ENCODE measurements around the gene DTX1. TPM values are rescaled to one million over a fixed set of nuclear protein-coding genes. Genes with fewer than 3 reads are reported as not detected.

DTX1 gene
- total RNA-seq, 1 experiment from 2014 or later = 0.44 TPM

- no peak for ATAC-seq
- POLR2A ChIA-PET = interaction anchor here (0.5 kb wide), 1 partner anchor 137 kb away, joined by 3 read pairs; no protein-coding TSS in a partner anchor
- DNase-seq (ENCODE audit: low read depth, low spot score) = no peak
- Histone ChIP-seq H3K27ac (ENCODE audit: low read length) (no peak overlapping the region), H3K4me3 (ENCODE audit: low read depth in 2 of 2, low read length in 2 of 2) (no peak overlapping the region), H3K27me3 (ENCODE audit: control insufficient read depth, insufficient read depth, low read length) (no peaks in the 10 kb centered on the region), H3K9me3 (ENCODE audit: control insufficient read depth, insufficient read depth, low read depth, low read length) (no peaks in the 10 kb centered on the region), H3K36me3 (ENCODE audit: control insufficient read depth, insufficient read depth, low read length) (no peaks in the 10 kb centered on the region), H3K4me1 (ENCODE audit: control insufficient read depth, insufficient read depth, low read length) (peaks cover 11% of the 10 kb centered on the region)
- intact Hi-C loops (cut with micrococcal nuclease; ENCODE audit: unreplicated experiment) = no loop called here
- TF ChIP-seq TCF7L2 (IDR thresholded peaks at IDR 0.05; ENCODE audit: low read depth, low read length) = no peak
- TF ChIP-seq, protein P1, sequence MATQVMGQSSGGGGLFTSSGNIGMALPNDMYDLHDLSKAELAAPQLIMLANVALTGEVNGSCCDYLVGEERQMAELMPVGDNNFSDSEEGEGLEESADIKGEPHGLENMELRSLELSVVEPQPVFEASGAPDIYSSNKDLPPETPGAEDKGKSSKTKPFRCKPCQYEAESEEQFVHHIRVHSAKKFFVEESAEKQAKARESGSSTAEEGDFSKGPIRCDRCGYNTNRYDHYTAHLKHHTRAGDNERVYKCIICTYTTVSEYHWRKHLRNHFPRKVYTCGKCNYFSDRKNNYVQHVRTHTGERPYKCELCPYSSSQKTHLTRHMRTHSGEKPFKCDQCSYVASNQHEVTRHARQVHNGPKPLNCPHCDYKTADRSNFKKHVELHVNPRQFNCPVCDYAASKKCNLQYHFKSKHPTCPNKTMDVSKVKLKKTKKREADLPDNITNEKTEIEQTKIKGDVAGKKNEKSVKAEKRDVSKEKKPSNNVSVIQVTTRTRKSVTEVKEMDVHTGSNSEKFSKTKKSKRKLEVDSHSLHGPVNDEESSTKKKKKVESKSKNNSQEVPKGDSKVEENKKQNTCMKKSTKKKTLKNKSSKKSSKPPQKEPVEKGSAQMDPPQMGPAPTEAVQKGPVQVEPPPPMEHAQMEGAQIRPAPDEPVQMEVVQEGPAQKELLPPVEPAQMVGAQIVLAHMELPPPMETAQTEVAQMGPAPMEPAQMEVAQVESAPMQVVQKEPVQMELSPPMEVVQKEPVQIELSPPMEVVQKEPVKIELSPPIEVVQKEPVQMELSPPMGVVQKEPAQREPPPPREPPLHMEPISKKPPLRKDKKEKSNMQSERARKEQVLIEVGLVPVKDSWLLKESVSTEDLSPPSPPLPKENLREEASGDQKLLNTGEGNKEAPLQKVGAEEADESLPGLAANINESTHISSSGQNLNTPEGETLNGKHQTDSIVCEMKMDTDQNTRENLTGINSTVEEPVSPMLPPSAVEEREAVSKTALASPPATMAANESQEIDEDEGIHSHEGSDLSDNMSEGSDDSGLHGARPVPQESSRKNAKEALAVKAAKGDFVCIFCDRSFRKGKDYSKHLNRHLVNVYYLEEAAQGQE (IDR thresholded peaks at IDR 0.05; ENCODE audit: insufficient read depth in 1 of 2, low read depth in 2 of 2, low read length in 1 of 2) = no peak
- no peak for TF ChIP-seq POLR2AphosphoS5 (IDR thresholded peaks at IDR 0.05; ENCODE audit: low read depth, low read length)
- TF ChIP-seq SIN3A (IDR thresholded peaks at IDR 0.05; ENCODE audit: borderline replicate concordance, insufficient read depth, low read depth, low read length) = no peak
- TF ChIP-seq, protein P2, sequence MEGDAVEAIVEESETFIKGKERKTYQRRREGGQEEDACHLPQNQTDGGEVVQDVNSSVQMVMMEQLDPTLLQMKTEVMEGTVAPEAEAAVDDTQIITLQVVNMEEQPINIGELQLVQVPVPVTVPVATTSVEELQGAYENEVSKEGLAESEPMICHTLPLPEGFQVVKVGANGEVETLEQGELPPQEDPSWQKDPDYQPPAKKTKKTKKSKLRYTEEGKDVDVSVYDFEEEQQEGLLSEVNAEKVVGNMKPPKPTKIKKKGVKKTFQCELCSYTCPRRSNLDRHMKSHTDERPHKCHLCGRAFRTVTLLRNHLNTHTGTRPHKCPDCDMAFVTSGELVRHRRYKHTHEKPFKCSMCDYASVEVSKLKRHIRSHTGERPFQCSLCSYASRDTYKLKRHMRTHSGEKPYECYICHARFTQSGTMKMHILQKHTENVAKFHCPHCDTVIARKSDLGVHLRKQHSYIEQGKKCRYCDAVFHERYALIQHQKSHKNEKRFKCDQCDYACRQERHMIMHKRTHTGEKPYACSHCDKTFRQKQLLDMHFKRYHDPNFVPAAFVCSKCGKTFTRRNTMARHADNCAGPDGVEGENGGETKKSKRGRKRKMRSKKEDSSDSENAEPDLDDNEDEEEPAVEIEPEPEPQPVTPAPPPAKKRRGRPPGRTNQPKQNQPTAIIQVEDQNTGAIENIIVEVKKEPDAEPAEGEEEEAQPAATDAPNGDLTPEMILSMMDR (IDR thresholded peaks at IDR 0.05) = no peak
- in situ Hi-C loops (cut with HindIII; ENCODE audit: low pct_unique_long_range_greater_than_20kb, low sequenced_read_pairs) = no loop called here
- CTCF ChIA-PET = no interaction called here
- BruUV-seq (replicated peaks) = no TSS peak
These were observed 86.4 kb downstream of the DTX1 start for GRCh38 chr12:113142886-113143332.

DNA sequence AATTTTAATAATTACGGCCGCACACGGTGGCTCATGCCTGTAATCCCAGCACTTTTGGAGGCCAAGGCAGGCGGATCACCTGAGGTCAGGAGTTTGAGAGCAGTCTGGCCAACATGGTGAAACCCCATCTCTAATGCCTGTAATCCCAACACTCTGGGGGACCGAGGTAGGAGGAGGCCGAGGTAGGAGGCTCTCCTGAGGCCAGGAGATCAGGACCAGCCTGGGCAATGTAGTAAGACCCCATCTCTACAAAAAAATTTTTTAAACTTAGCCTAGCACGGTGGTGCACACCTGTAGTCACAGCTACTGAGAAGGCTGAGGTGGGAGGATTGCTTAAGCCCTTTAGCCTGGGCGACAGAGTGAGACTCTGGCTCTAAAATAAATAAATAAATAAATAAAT, 87.4 kb downstream of the DTX1 start:
- TF ChIP-seq POLR2AphosphoS5 (IDR thresholded peaks at IDR 0.05; ENCODE audit: low read depth, low read length) (no peak), TCF7L2 (IDR thresholded peaks at IDR 0.05; ENCODE audit: low read depth, low read length) (no peak), SIN3A (IDR thresholded peaks at IDR 0.05; ENCODE audit: borderline replicate concordance, insufficient read depth, low read depth, low read length) (no peak)
- TF ChIP-seq, protein P2 (IDR thresholded peaks at IDR 0.05) = no peak
- TF ChIP-seq, protein P1 (IDR thresholded peaks at IDR 0.05; ENCODE audit: insufficient read depth in 1 of 2, low read depth in 2 of 2, low read length in 1 of 2) = no peak
- in situ Hi-C loops (cut with HindIII; ENCODE audit: low pct_unique_long_range_greater_than_20kb, low sequenced_read_pairs) = no loop called here
- Histone ChIP-seq H3K36me3 (ENCODE audit: control insufficient read depth, insufficient read depth, low read length) (no peaks in the 10 kb centered on the region), H3K27ac (ENCODE audit: low read length) (no peak overlapping the region), H3K4me3 (ENCODE audit: low read depth in 2 of 2, low read length in 2 of 2) (no peak overlapping the region), H3K27me3 (ENCODE audit: control insufficient read depth, insufficient read depth, low read length) (no peaks in the 10 kb centered on the region), H3K4me1 (ENCODE audit: control insufficient read depth, insufficient read depth, low read length) (peaks cover 7% of the 10 kb centered on the region), H3K9me3 (ENCODE audit: control insufficient read depth, insufficient read depth, low read depth, low read length) (no peaks in the 10 kb centered on the region)
- BruUV-seq (replicated peaks) = no TSS peak
- ChIA-PET POLR2A (no interaction called here), CTCF (no interaction called here)
- ATAC-seq (no peak), DNase-seq (ENCODE audit: low read depth, low spot score) (no peak)
- intact Hi-C loops (cut with micrococcal nuclease; ENCODE audit: unreplicated experiment) = no loop called here
